Skeletal muscle tissue (tissue), 4 donors: Measurements from ENCODE around the gene TBCK. TPM values are rescaled to one million over a fixed set of nuclear protein-coding genes. Genes with fewer than 3 reads are reported as not detected.

Experiments
- H3K27ac ChIP-seq: one replicate; pipeline ENCODE4 v1.7.0; 2013; ENCODE audit warnings: mild to moderate bottlenecking, low read depth, low read length, inconsistent platforms
- H3K27me3 ChIP-seq, 3 donors: one replicate each; pipeline ENCODE4 v1.7.0; 2013; ENCODE audit warnings: low read length in 3 of 3; ENCODE audit not compliant: control insufficient read depth in 3 of 3, insufficient read depth in 3 of 3
- H3K36me3 ChIP-seq, 3 donors: one replicate each; pipeline ENCODE4 v1.7.0; 2013; ENCODE audit warnings: low read length in 3 of 3; ENCODE audit not compliant: control insufficient read depth in 3 of 3, insufficient read depth in 3 of 3
- H3K4me1 ChIP-seq, 3 donors: one replicate each; pipeline ENCODE4 v1.7.0; 2013; ENCODE audit warnings: low read length in 3 of 3, mild to moderate bottlenecking in 3 of 3; ENCODE audit not compliant: control insufficient read depth in 3 of 3, insufficient read depth in 3 of 3
- H3K4me3 ChIP-seq, 3 donors: one replicate each; pipeline ENCODE4 v1.7.0; 2013; ENCODE audit warnings: low read length in 3 of 3
- H3K9ac ChIP-seq, 3 donors: one replicate each; pipeline ENCODE4 v1.7.0; 2013; ENCODE audit warnings: low read length in 3 of 3, mild to moderate bottlenecking in 3 of 3, moderate library complexity in 2 of 3, low read depth in 1 of 3
- H3K9me3 ChIP-seq, 3 donors: one replicate each; pipeline ENCODE4 v1.7.0; 2013; ENCODE audit warnings: low read length in 3 of 3; ENCODE audit not compliant: control insufficient read depth in 3 of 3
- total RNA-seq: library from RNA; depleted of rRNA; stranded (reverse); fragments of >200 nt; gene quantifications from one replicate; pipeline ENCODE4 v1.2.3, GENCODE V29; 2014
- donor health status: Osteomylitis.

Gene TBCK
- total RNA-seq, 1 donor from 2014 or later = 55.8 TPM

DNA sequence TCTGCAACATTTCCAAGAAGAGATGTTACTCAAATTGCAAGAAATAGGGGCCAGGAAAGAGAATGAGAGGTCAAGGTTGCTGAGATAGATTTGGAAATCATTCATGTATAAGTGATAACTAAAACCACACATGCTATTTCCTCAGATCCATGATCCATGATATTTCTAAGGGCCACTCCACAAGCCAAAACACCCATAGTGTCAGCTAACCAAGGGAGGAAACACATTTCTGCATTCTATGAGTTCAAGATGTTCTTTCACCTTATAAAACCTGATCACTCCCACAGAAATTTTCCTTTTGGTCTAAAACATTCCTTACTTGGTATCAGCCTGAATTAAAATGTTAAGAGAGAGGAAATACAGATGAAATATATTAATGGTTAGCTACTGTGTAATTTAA is 47.2 kb downstream of the TBCK start:
- no peak overlapping the region for H3K9ac ChIP-seq
- no peak overlapping the region for H3K4me3 ChIP-seq
- H3K9me3 ChIP-seq = no peaks in the 10 kb centered on the region
- H3K36me3 ChIP-seq = no peaks in the 10 kb centered on the region
- H3K4me1 ChIP-seq = no peaks in the 10 kb centered on the region
- H3K27me3 ChIP-seq = no peaks in the 10 kb centered on the region
- no peak overlapping the region for H3K27ac ChIP-seq

DNA sequence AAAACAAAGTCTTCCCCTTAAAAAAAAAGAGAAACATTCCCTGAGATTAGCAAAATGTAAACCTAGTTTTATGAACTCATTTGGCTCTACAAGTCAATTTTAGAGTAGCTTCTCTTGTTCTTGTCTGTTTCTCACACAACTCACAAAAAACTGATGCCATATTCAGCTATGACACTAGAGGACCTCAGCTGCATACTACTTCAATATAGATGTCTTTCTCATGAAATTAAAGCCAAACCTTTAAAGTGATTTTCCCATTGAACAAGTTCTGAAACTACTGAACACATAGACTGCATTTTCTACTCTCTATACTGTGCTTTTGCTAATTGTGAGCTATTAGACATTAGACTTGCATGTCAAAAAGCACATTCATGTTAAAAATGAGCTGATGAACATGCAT is 49.8 kb downstream of the TBCK start:
- Histone ChIP-seq H3K27ac (no peak overlapping the region), H3K4me3 (no peak overlapping the region), H3K4me1 (no peaks in the 10 kb centered on the region), H3K9ac (no peak overlapping the region), H3K9me3 (no peaks in the 10 kb centered on the region), H3K36me3 (no peaks in the 10 kb centered on the region), H3K27me3 (no peaks in the 10 kb centered on the region)

DNA sequence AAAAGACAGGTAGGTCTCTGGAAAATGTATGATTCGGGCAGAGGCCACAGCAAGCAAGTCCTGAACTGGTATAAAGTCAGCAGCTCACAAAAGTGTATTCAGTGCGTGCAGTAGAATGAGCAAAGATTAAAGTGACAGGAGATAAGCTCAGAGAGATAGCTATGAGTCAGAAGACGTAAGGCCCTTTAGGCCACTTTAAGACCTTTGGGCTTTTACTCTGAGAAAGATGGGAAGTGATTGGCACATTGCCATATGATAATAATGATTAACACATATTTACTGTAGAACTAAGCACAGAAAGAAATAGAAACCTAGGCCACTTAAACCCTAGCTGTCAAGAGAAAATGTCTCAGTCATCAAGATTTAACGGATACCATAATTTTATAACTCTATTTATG is 51.7 kb downstream of the TBCK start:
- H3K36me3 ChIP-seq = no peaks in the 10 kb centered on the region
- H3K27me3 ChIP-seq = no peaks in the 10 kb centered on the region
- no peak overlapping the region for H3K27ac ChIP-seq
- H3K9ac ChIP-seq = no peak overlapping the region
- H3K4me1 ChIP-seq = no peaks in the 10 kb centered on the region
- no peak overlapping the region for H3K4me3 ChIP-seq
- H3K9me3 ChIP-seq = no peaks in the 10 kb centered on the region

DNA sequence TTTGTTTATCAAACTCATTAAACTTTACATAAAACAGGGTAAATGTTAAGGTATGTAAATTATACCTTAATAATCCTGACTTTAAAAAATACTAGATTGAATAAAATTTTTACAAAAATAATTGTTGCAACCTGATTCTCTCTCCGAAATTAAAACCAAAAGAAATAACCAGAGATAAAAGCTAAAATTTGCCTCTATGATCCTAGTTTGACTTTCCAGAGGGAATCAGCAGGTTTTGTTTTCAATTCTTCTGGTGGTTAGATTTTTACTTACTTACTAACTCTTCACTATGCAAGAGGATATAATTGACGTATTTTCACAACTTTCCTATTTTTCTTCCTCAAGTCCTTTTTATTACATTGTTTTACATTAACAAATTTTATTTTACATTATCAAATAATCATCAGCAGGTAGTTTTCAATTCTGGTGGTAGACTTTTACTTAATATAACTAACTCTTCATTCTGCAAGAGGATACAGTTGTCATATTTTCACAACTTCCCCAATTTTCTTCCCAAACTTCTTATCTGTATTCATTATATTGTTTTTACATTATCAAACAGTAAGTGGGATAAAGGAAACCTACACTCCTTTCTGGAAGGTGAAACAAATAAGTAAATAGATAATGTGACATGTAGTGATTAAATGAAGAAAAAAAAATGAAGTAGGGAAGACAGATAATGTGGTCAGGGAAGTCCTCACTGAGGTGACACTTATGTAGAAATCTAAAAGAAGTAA is 52.2 kb downstream of the TBCK start:
- no peak overlapping the region for H3K9ac ChIP-seq
- no peak overlapping the region for H3K4me3 ChIP-seq
- no peaks in the 10 kb centered on the region for H3K27me3 ChIP-seq
- H3K9me3 ChIP-seq = no peaks in the 10 kb centered on the region
- H3K4me1 ChIP-seq = no peaks in the 10 kb centered on the region
- H3K36me3 ChIP-seq = no peaks in the 10 kb centered on the region
- H3K27ac ChIP-seq = no peak overlapping the region

DNA sequence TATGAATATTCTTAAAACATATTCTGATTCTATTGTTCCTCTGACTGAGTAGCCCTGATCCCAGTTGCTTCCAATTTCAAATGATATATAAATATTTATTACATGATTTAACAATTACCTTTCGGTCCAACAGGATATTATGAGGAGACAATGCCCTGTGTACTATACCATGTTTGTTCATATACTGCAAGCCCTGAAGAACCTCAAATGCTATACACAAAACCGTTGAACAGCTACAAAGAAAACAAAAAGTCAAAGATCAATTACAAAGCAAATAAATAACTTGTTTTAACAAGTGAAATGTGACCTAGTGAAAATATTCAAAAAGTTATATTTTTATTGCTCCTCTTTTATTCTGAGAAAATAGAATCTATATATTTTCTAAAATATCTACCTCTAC is 54.0 kb downstream of the TBCK start:
- no peak overlapping the region for H3K27ac ChIP-seq
- H3K36me3 ChIP-seq = peaks cover 0 to 2% (median 0%) of the 10 kb centered on the region in 3 donors
- H3K27me3 ChIP-seq = no peaks in the 10 kb centered on the region
- H3K9me3 ChIP-seq = no peaks in the 10 kb centered on the region
- no peak overlapping the region for H3K9ac ChIP-seq
- H3K4me3 ChIP-seq = no peak overlapping the region
- H3K4me1 ChIP-seq = no peaks in the 10 kb centered on the region

DNA sequence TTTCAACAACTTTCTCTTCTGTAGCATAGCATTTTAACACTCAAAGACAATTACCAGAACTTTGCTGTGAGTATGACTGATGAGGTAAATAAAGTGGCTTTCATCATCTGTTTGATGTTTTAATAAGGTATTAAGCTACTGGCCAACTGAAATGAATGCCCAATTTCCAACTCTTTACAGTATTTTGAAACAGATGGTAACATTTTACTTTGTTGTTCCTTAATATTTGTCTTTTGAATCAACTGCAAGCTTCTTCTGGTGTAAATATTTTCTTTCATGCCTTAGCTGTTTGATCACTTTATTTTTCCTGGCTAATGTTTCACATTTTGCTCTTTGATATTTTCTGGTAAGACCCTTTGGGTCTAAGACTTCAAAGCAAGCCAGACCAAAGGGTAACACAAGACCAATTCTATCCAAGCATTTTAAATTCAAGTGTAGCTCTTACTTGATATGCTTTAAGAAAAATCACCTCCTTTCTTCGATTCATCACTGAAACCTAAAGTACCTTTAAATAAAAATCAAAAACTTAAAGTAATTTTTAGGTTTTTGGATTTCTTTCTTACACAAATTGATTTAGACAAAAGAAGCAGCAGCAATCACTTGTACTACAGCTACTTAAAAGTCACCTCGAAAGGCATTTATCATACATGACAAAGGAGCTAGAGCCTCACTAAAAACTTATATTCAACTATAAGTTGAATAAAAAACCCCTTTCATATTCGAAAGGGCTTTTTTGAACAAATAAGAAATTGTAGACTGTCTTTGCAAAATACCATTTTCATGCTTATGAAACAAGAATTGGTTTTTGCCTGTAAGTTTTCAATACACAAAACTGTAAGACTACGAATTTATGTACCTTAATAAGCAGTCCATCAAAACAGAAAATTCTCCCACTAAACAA is 57.6 kb downstream of the TBCK start:
- Histone ChIP-seq H3K9me3 (no peaks in the 10 kb centered on the region), H3K4me1 (no peaks in the 10 kb centered on the region), H3K27ac (no peak overlapping the region), H3K9ac (no peak overlapping the region), H3K27me3 (no peaks in the 10 kb centered on the region), H3K36me3 (peaks cover 0 to 13% (median 0%) of the 10 kb centered on the region in 3 donors), H3K4me3 (no peak overlapping the region)

DNA sequence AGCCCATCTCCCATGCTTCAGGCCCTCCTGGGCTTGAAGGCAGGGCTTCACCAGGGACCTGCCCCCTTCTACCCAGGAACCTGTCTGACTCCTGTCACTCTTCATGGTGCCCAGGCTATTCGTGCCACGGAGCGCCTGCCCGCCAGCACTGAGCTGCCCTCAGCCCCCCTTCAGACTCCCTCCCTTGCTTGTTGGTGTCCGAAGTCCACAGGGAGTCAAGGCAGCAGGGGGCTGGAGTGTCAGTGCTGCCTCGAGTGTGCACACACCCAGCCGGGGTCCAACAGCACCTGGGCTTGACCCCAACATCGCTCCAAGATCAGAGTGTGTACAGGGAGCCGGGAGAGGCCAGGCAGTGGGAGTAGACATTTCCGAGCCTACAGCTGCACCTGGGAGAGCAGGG is 59.8 kb downstream of the TBCK start:
- H3K27me3 ChIP-seq = no peaks in the 10 kb centered on the region
- no peaks in the 10 kb centered on the region for H3K9me3 ChIP-seq
- H3K9ac ChIP-seq = no peak overlapping the region
- no peak overlapping the region for H3K27ac ChIP-seq
- H3K4me3 ChIP-seq = no peak overlapping the region
- H3K4me1 ChIP-seq = no peaks in the 10 kb centered on the region
- H3K36me3 ChIP-seq = peaks cover 0 to 13% (median 0%) of the 10 kb centered on the region in 3 donors

DNA sequence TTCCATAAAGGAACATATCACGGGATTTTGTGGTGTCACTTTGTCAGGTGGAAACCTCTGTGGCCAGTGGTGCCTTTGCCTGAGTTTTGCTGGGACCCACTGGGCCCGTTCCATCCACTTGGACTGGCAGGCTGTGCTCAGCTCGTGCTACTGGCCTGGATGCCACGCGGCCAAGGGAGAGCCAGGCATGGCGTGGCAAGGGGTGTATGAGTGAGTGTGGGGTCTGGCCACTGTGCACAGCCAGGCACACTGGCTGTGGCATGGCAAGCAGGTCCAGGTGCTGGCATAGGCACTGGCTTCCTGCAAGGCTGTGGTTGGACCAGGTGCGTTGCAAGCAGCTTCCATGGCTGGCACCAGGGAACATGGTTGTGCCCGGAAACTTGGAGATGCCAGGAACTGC is 60.8 kb downstream of the TBCK start:
- no peak overlapping the region for H3K4me3 ChIP-seq
- H3K9ac ChIP-seq = no peak overlapping the region
- peaks cover 0 to 18% (median 0%) of the 10 kb centered on the region in 3 donors for H3K36me3 ChIP-seq
- no peak overlapping the region for H3K27ac ChIP-seq
- H3K9me3 ChIP-seq = no peaks in the 10 kb centered on the region
- no peaks in the 10 kb centered on the region for H3K27me3 ChIP-seq
- H3K4me1 ChIP-seq = no peaks in the 10 kb centered on the region

DNA sequence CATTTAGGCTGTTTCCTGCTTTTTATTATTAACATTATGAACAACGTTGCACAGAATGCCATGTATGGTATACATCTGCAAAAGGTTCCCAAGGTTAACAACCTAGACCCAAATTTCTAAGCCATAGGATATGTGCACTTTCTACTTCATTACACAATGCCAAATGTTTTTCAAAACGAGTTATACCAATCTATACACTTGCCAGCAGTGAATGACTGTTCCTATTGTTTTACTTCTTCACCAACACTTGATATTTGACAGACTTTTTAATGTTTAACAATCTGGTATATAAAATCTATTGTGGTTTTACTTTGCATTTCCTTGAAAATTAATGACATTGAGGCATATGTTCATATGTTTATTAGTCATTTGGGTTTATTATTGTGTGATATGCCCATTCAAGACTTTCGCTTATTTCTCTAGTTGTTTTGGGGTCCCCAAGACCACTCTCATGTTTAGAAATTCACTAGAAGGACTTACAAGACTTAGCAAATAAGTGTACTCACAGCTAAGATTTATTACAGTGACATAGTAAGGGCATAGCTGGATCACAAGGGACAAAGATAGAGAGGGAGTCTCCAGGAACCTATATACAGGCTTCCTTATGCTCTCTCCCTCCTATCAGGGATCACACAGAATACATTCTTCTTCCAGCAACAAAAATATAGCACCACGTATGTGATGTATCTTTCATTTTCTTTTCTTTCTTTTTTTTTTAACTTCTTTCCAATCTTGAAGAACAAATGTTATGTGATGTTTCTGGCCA is 62.5 kb downstream of the TBCK start:
- Histone ChIP-seq H3K4me3 (no peak overlapping the region), H3K36me3 (peaks cover 3 to 26% (median 5%) of the 10 kb centered on the region in 3 donors), H3K27ac (no peak overlapping the region), H3K9ac (no peak overlapping the region), H3K27me3 (no peaks in the 10 kb centered on the region), H3K9me3 (no peaks in the 10 kb centered on the region), H3K4me1 (no peaks in the 10 kb centered on the region)
